Pancreas (tissue), 10 donors: ENCODE data around the gene PPP2R2C. TPM values are rescaled to one million over a fixed set of nuclear protein-coding genes. Genes with fewer than 3 reads are reported as not detected.
A peak's percentile ranks its signal among the peaks of the same experiment; 100 is the strongest.

ENCODE experiments used
- ATAC-seq, 4 donors: fragments of 200-7000 bp; cut with Tn5 transposase; one replicate each; pipeline versions ENCODE4 v1.8.0 to v1.9.1; 2020; ENCODE audit warnings: mild to moderate bottlenecking in 4 of 4, moderate library complexity in 4 of 4
- DNase-seq, 6 donors: peaks; one replicate each; pipeline ENCODE4 v3.0.0-alpha.2; 2020
- FAIRE-seq: peaks from 2 replicates; lab custom pipeline; 2012; peaks lifted over from hg19 to GRCh38; lab: Jason Lieb, UNC
- H3K27ac ChIP-seq, 4 donors: fragments of 200-600 bp; sonication (generic); 1 replicate in 3 of 4; 2 replicates in 1 of 4; pipeline versions ENCODE4 v1.5.0 to v1.8.0; 2020
- H3K27me3 ChIP-seq, 4 donors: fragments of 200-600 bp; one replicate each; pipeline ENCODE4 v1.8.0; 2021
- H3K36me3 ChIP-seq, 3 donors: fragments of 200-600 bp; sonication (generic) in 1 of 3; one replicate each; pipeline versions ENCODE4 v1.5.0 to v1.8.0; 2020 to 2021
- H3K4me1 ChIP-seq, 3 donors: fragments of 200-600 bp; one replicate each; pipeline ENCODE4 v1.8.0; 2021
- H3K4me3 ChIP-seq, 4 donors: fragments of 200-600 bp; sonication (generic) in 2 of 4; one replicate each; pipeline versions ENCODE4 v1.5.0 to v1.8.0; 2020 to 2021
- H3K9me3 ChIP-seq, 4 donors: fragments of 200-600 bp; one replicate each; pipeline ENCODE4 v1.8.0; 2021
- CTCF ChIP-seq, 4 donors: fragments of 200-600 bp; sonication (generic) in 3 of 4; IDR thresholded peaks; one replicate each; pipeline versions ENCODE4 v1.5.0 to v1.8.0; 2021; ENCODE audit warnings: antibody characterized with exemption in 4 of 4
- WGBS, 2 donors: extraction: QIAGEN DNeasy Blood & Tissue Kit; methylation state at CpG; one replicate each; pipeline ENCODE4 v1.1.7; 2013; 5-methylcytosine and 5-hydroxymethylcytosine counted together
- intact Hi-C, 3 donors: fragments of 100-400 bp; cut with DNase I; formaldehyde crosslinking; loops; one replicate each; pipeline versions ENCODE4 v1.11.1 to v1.14.2; 2022
- polyA plus RNA-seq, 2 donors: library from polyadenylated mRNA; stranded (reverse); fragments of 200-250 nt; gene quantifications; one replicate each; pipeline ENCODE4 v1.2.3, GENCODE V29; 2013
- total RNA-seq, 6 donors: library from RNA; stranded (reverse); fragmentation: NEBNext Ultra II Directional in 4 of 6; extraction: Animal tissue kit (Norgen Biotek cat#: 25700) in 4 of 6; gene quantifications; one replicate each; pipeline versions ENCODE4 v1.2.1 to v1.2.4, GENCODE V29; 2021 to 2023
- donor health status: healthy with polysubstance abuse.
- donor health status: DM: no; HTN: no; CAD: no; lungs with moderate emphysema.
- donor health status: DM: no; HTN: no; CAD: no.
- donor health status: control.
- donor health status: control.
- donor health status: Bipolar disorder and iron deficiency.
- donor health status: DM: yes; HTN: yes; CAD: no.
- donor health status: DM: no; HTN: no; CAD: no.
- donor health status: DM: no; HTN: no; CAD: no.
- donor health status: DM: yes; HTN: yes; CAD: no.

The PPP2R2C gene
- total and polyA plus RNA-seq, 8 donors = 0.05 to 2.0 (median 0.55) TPM

- no peak for FAIRE-seq
- DNase-seq = no peak
- intact Hi-C loops = no loop called here
- no peaks in the 10 kb centered on the region for H3K27me3 ChIP-seq
- H3K4me3 ChIP-seq = no peak overlapping the region
- no peak overlapping the region for H3K27ac ChIP-seq
- TF ChIP-seq CTCF (IDR thresholded peaks at IDR 0.05) = no peak
- ATAC-seq = no peak
- H3K36me3 ChIP-seq = no peaks in the 10 kb centered on the region
- H3K9me3 ChIP-seq = no peaks in the 10 kb centered on the region
- 59 to 64% methylated on average over 4 of the region's 4 CpGs for WGBS, 2 donors
- no peaks in the 10 kb centered on the region for H3K4me1 ChIP-seq
Measured at GRCh38 chr4:6361076-6361784, 111.2 kb downstream of the PPP2R2C start.

GRCh38 chr4:6360385-6360784 is 112.0 kb downstream of the PPP2R2C start:
- no peak for ATAC-seq
- FAIRE-seq = no peak
- no peak for DNase-seq
- TF ChIP-seq CTCF (IDR thresholded peaks at IDR 0.05) = no peak
- Histone ChIP-seq H3K27ac (no peak overlapping the region), H3K4me3 (no peak overlapping the region), H3K4me1 (no peaks in the 10 kb centered on the region), H3K27me3 (no peaks in the 10 kb centered on the region), H3K36me3 (no peaks in the 10 kb centered on the region), H3K9me3 (no peaks in the 10 kb centered on the region)
- intact Hi-C loops = no loop called here
- 24% methylated on average over 10 of the region's 10 CpGs for WGBS, 2 donors

- 42 to 50% methylated on average over 11 of the region's 11 CpGs for WGBS, 2 donors
- Histone ChIP-seq H3K27ac (no peak overlapping the region), H3K4me3 (no peak overlapping the region), H3K36me3 (no peaks in the 10 kb centered on the region), H3K9me3 (no peaks in the 10 kb centered on the region), H3K27me3 (no peaks in the 10 kb centered on the region), H3K4me1 (no peaks in the 10 kb centered on the region)
- intact Hi-C loops = no loop called here
- DNase-seq = peak in 1 of 6 donors; percentile 24
- no peak for FAIRE-seq
- no peak for ATAC-seq
- no peak for TF ChIP-seq CTCF (IDR thresholded peaks at IDR 0.05)
Measured at GRCh38 chr4:6359536-6360308, 112.7 kb downstream of the PPP2R2C start.

GRCh38 chr4:6357476-6357875 is 114.9 kb downstream of the PPP2R2C start:
- H3K9me3 ChIP-seq = no peaks in the 10 kb centered on the region
- intact Hi-C loops = no loop called here
- TF ChIP-seq CTCF (IDR thresholded peaks at IDR 0.05) = no peak
- H3K4me1 ChIP-seq = no peaks in the 10 kb centered on the region
- DNase-seq = peak in 1 of 6 donors; percentile 16
- 74 to 75% methylated on average over 6 of the region's 6 CpGs for WGBS, 2 donors
- H3K27ac ChIP-seq = no peak overlapping the region
- FAIRE-seq = no peak
- no peaks in the 10 kb centered on the region for H3K36me3 ChIP-seq
- H3K27me3 ChIP-seq = no peaks in the 10 kb centered on the region
- H3K4me3 ChIP-seq = no peak overlapping the region
- no peak for ATAC-seq
